Cardiac muscle cell (in vitro differentiated cells and primary cell): Measurements from ENCODE around the gene KRTAP5-6. TPM values are rescaled to one million over a fixed set of nuclear protein-coding genes. Genes with fewer than 3 reads are reported as not detected.

ENCODE experiments used
- DNase-seq, 2 donors: peaks; one replicate each; pipeline versions ENCODE4 v3.0.0 to v3.0.0-alpha.2; 2010 to 2017; ENCODE audit warnings: low read depth in 1 of 2, low spot score in 1 of 2
- H3K27ac ChIP-seq: fragments of 200-600 bp; sonication (generic); 2 replicates; pipeline ENCODE4 v1.5.1; 2016
- H3K27me3 ChIP-seq: fragments of 200-600 bp; sonication (generic); 2 replicates; pipeline ENCODE4 v1.6.0; 2016; ENCODE audit warnings: control low read depth
- H3K36me3 ChIP-seq: fragments of 200-600 bp; sonication (generic); 2 replicates; pipeline ENCODE4 v1.5.1; 2016; ENCODE audit warnings: control low read depth
- H3K4me1 ChIP-seq: fragments of 200-600 bp; sonication (generic); 2 replicates; pipeline ENCODE4 v1.8.1; 2017; ENCODE audit warnings: low read depth, mild to moderate bottlenecking, mixed run types
- H3K4me3 ChIP-seq: fragments of 200-600 bp; sonication (generic); 2 replicates; pipeline ENCODE4 v1.5.1; 2016; ENCODE audit warnings: mild to moderate bottlenecking
- H3K9me3 ChIP-seq: fragments of 200-600 bp; sonication (generic); 2 replicates; pipeline ENCODE4 v1.5.1; 2017; ENCODE audit warnings: low read depth, mild to moderate bottlenecking, control low read depth
- polyA plus RNA-seq: library from polyadenylated mRNA; unstranded; fragments of >200 nt; fragmentation: Nextera tagmentation; extraction: Ambion mirVana; gene quantifications from 2 replicates; pipeline ENCODE4 v1.2.1, GENCODE V29; 2016
- total RNA-seq: library from RNA; depleted of rRNA; stranded (reverse); fragments of >200 nt; gene quantifications from 2 replicates; pipeline ENCODE4 v1.2.3, GENCODE V29; 2016
- TF ChIP-seq, protein P1 (sequence below): IDR thresholded peaks from 2 replicates; pipeline ENCODE4 v1.5.1; 2012; ENCODE audit warnings: low read depth, mild to moderate bottlenecking, low read length

Gene KRTAP5-6
- total and polyA plus RNA-seq, 2 experiments from 2014 or later, result not detected

DNA sequence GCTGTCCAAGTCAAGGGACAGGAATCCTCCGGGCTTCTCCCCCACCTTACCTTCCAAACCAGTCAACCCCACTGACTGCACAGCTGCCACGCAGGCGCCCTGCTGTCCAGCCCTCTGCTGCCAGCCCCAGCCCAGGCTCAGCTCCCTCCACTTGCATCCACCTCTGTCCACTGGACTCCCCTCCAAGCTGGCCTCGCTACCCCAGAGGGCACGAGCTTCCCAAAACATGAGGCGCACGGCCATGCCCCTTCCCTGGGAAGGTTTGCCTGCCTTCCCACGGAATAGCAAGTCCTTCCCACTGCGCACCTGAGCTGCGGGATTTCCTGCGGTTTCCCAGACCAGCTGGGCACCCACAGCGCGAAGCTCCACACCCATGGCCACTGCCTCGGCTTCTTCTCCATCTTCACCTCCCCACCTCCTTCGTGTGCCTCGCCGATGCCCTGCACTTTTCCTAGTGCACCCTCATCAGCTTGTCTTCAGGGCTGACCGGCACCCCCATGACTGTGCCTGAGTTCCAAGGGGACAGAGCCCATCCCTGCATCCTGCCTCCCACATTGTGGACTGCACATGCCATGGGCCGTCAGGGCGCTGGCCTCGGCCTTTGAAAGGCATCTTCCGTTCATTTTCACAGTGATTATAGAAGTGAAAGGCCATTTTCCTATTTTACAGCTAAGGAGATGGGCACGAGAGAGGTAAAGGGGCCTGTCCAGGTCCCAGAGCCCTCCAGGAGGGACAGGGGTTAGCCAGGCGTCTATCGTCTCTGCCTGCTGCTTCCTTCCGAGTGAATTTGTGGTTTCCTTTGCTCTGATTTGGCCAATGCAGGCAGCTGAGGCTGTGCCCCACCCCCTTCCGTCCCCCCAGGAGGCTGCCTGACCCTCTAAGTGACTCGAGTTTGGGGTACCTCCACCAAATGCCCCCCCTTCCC lies 37.0 kb downstream of the KRTAP5-6 start:
- H3K27ac ChIP-seq, result no peak overlapping the region
- no peak for DNase-seq

DNA sequence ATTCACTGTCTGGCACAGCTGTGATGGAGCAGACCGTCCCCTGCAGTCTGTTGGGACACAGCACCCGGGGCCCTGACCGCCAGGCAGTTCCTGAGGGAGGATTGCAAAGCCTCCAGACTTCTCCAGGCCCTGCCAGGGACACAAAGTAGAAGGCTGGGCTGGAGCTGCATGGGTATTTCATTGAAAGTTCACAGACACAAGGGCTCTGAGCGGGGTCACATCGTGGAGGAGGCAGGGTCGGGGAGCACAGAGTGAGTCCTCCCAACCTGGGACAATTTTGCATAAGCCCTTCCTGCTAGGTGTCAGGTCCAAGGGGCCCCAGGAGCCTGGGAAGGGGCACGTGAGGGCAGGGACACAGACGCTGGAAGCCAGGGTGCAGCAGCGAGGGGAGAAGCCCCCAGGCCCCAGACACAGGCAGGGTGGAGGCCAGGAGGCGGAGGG lies 37.7 kb downstream of the KRTAP5-6 start:
- Histone ChIP-seq H3K4me3 (no peak overlapping the region), H3K36me3 (no peaks in the 10 kb centered on the region), H3K27me3 (peaks cover 25% of the 10 kb centered on the region), H3K4me1 (no peaks in the 10 kb centered on the region), H3K27ac (no peak overlapping the region), H3K9me3 (no peaks in the 10 kb centered on the region)
- TF ChIP-seq, protein P1, sequence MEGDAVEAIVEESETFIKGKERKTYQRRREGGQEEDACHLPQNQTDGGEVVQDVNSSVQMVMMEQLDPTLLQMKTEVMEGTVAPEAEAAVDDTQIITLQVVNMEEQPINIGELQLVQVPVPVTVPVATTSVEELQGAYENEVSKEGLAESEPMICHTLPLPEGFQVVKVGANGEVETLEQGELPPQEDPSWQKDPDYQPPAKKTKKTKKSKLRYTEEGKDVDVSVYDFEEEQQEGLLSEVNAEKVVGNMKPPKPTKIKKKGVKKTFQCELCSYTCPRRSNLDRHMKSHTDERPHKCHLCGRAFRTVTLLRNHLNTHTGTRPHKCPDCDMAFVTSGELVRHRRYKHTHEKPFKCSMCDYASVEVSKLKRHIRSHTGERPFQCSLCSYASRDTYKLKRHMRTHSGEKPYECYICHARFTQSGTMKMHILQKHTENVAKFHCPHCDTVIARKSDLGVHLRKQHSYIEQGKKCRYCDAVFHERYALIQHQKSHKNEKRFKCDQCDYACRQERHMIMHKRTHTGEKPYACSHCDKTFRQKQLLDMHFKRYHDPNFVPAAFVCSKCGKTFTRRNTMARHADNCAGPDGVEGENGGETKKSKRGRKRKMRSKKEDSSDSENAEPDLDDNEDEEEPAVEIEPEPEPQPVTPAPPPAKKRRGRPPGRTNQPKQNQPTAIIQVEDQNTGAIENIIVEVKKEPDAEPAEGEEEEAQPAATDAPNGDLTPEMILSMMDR, result no peak
- no peak for DNase-seq

More for the DNA sequence above, 37.0 kb downstream of the KRTAP5-6 start:
- no peaks in the 10 kb centered on the region for H3K9me3 ChIP-seq
- TF ChIP-seq, protein P1, result no peak
- H3K4me3 ChIP-seq, result no peak overlapping the region
- H3K27me3 ChIP-seq, result peaks cover 31% of the 10 kb centered on the region
- no peaks in the 10 kb centered on the region for H3K36me3 ChIP-seq
- H3K4me1 ChIP-seq, result no peaks in the 10 kb centered on the region

DNA sequence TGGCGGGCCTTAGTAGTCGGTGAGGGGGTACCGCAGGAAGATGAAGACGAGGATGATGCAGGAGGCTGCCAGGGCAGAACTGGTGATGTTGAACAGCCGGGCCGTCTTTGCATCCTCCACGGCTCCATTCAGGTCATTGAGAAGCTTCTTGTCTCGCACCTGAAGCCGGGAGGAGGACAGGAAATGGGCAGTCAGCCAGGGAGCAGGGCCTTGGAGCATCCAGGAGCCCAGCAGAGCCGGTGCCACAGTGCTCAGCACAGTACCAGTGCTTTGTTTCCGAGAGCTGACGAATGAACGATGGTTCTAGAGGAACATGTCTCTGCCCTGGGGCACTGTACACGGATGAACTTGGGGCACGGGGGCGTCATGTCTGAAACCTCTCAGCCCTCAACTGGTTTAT lies 38.3 kb downstream of the KRTAP5-6 start:
- no peak for DNase-seq
- Histone ChIP-seq H3K9me3 (no peaks in the 10 kb centered on the region), H3K27me3 (peaks cover 19% of the 10 kb centered on the region), H3K36me3 (no peaks in the 10 kb centered on the region), H3K4me1 (no peaks in the 10 kb centered on the region), H3K27ac (no peak overlapping the region), H3K4me3 (no peak overlapping the region)
- TF ChIP-seq, protein P1, result no peak

DNA sequence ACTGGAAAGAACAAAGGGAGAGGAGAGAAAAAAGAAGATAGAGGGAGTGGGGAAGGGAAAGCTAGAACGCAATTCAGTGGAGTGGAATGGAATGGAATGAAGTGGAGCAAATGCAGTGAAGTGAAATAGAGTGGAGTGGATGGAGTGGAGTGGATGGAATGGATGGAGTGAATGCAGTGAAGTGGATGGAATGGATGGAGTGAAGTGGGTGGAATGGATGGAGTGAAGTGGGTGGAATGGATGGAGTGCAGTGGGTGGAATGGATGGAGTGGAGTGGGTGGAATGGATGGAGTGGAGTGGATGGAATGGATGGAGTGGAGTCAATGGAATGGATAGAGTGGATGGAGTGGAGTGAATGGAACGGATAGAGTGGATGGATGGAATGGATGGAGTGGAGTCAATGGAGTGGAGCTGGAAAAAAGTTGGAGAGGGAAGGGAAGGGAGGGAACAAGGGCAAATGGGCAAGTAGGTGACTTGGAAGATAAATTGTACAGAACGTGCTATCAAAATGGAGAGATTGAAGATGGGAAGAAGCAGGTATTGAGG lies 39.5 kb downstream of the KRTAP5-6 start:
- TF ChIP-seq, protein P1, result no peak
- DNase-seq, result no peak
- no peaks in the 10 kb centered on the region for H3K36me3 ChIP-seq
- H3K9me3 ChIP-seq, result no peaks in the 10 kb centered on the region
- H3K27ac ChIP-seq, result no peak overlapping the region
- H3K4me3 ChIP-seq, result no peak overlapping the region
- H3K27me3 ChIP-seq, result peaks cover 27% of the 10 kb centered on the region
- H3K4me1 ChIP-seq, result no peaks in the 10 kb centered on the region

DNA sequence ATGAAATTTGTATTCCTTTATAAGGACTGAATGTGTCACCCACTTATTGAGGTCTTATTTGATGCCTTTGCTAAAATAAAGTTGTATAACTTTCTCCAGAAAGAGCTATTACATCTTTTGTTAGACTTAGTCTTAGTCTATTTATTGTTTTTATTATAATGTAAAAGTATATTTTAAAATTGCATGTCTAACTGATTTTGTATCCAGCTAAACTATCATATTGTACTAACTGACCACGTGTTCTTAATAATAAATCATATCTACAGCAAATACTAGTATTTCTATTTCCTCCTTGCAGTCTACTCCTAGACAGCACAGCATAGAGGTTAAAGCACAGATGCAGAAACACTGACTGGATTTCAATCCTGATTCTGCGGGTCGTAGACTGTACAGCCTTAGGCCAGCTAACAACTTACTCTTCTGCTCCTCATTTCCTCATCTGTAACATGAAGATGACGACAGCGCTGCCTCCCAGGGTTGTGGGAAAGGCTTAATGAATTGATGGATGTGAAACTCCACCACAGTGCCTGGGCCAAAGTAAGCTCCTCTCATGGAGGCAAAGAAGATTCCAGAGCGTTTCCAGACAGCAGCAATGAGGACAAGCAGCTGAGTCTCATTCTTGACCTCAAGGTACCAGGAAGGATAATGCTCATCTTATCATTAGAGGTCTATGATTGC lies 40.2 kb downstream of the KRTAP5-6 start:
- peaks cover 31% of the 10 kb centered on the region for H3K27me3 ChIP-seq
- TF ChIP-seq, protein P1, result no peak
- no peak overlapping the region for H3K27ac ChIP-seq
- H3K36me3 ChIP-seq, result no peaks in the 10 kb centered on the region
- no peak for DNase-seq
- H3K4me1 ChIP-seq, result no peaks in the 10 kb centered on the region
- no peaks in the 10 kb centered on the region for H3K9me3 ChIP-seq
- no peak overlapping the region for H3K4me3 ChIP-seq
